Upper lobe of right lung (tissue), 1 donor: ENCODE data around the gene MIER2. TPM values are rescaled to one million over a fixed set of nuclear protein-coding genes. Genes with fewer than 3 reads are reported as not detected.

Experiments
- ATAC-seq: fragments of 200-7000 bp; cut with Tn5 transposase; one replicate; pipeline ENCODE4 v1.9.1; 2020; ENCODE audit warnings: mild to moderate bottlenecking, moderate library complexity
- DNase-seq: peaks from one replicate; pipeline ENCODE4 v3.0.0-alpha.2; 2020
- H3K27ac ChIP-seq: fragments of 200-600 bp; one replicate; pipeline ENCODE4 v1.8.0; 2022
- H3K27me3 ChIP-seq: fragments of 200-600 bp; one replicate; pipeline ENCODE4 v1.8.0; 2022; ENCODE audit warnings: mild to moderate bottlenecking
- H3K36me3 ChIP-seq: fragments of 200-600 bp; one replicate; pipeline ENCODE4 v1.8.0; 2022
- H3K4me1 ChIP-seq: fragments of 200-600 bp; one replicate; pipeline ENCODE4 v1.8.0; 2022
- H3K4me3 ChIP-seq: fragments of 200-600 bp; one replicate; pipeline ENCODE4 v1.8.0; 2022; ENCODE audit warnings: mild to moderate bottlenecking
- H3K9me3 ChIP-seq: fragments of 200-600 bp; one replicate; pipeline ENCODE4 v1.8.0; 2022
- CTCF ChIP-seq: fragments of 200-600 bp; IDR thresholded peaks from one replicate; pipeline ENCODE4 v1.8.0; 2022; ENCODE audit warnings: antibody characterized with exemption
- intact Hi-C: fragments of 100-400 bp; cut with DNase I; formaldehyde crosslinking; loops from one replicate; pipeline ENCODE4 v1.11.0; 2022
- total RNA-seq: library from RNA; stranded (reverse); fragmentation: NEBNext Ultra II Directional; extraction: Animal tissue kit (Norgen Biotek cat#: 25700); gene quantifications from one replicate; pipeline ENCODE4 v1.2.1, GENCODE V29; 2021
- donor health status: DM: no; HTN: yes; CAD: no; lungs with severe emphysema.

MIER2 gene
- total RNA-seq, 1 donor from 2014 or later, result 43.1 TPM

GRCh38 chr19:318509-318774 is 26.2 kb downstream of the MIER2 start:
- H3K36me3 ChIP-seq, result peaks cover 45% of the 10 kb centered on the region
- no peaks in the 10 kb centered on the region for H3K9me3 ChIP-seq
- H3K27ac ChIP-seq, result no peak overlapping the region
- ATAC-seq (no peak), DNase-seq (no peak)
- no peak overlapping the region for H3K4me3 ChIP-seq
- intact Hi-C loops, result no loop called here
- TF ChIP-seq CTCF, result no peak
- H3K27me3 ChIP-seq, result no peaks in the 10 kb centered on the region
- H3K4me1 ChIP-seq, result no peaks in the 10 kb centered on the region

GRCh38 chr19:317710-318508 is 26.7 kb downstream of the MIER2 start:
- Histone ChIP-seq H3K36me3 (peaks cover 50% of the 10 kb centered on the region), H3K4me1 (no peaks in the 10 kb centered on the region), H3K27me3 (no peaks in the 10 kb centered on the region), H3K4me3 (no peak overlapping the region), H3K27ac (no peak overlapping the region), H3K9me3 (no peaks in the 10 kb centered on the region)
- DNase-seq (no peak), ATAC-seq (no peak)
- intact Hi-C loops, result no loop called here
- no peak for TF ChIP-seq CTCF

GRCh38 chr19:315811-316210 is 28.8 kb downstream of the MIER2 start:
- H3K36me3 ChIP-seq, result peaks cover 51% of the 10 kb centered on the region
- TF ChIP-seq CTCF, result no peak
- intact Hi-C loops, result no loop called here
- ATAC-seq (no peak), DNase-seq (no peak)
- peak overlapping the region; percentile 58 for H3K27ac ChIP-seq
- no peaks in the 10 kb centered on the region for H3K9me3 ChIP-seq
- H3K4me3 ChIP-seq, result no peak overlapping the region
- H3K27me3 ChIP-seq, result no peaks in the 10 kb centered on the region
- no peaks in the 10 kb centered on the region for H3K4me1 ChIP-seq

GRCh38 chr19:313988-314815 is 30.4 kb downstream of the MIER2 start:
- DNase-seq (peak; percentile 60), ATAC-seq (no peak)
- TF ChIP-seq CTCF, result no peak
- intact Hi-C loops, result no loop called here
- H3K27me3 ChIP-seq, result no peaks in the 10 kb centered on the region
- peak overlapping the region; percentile 73 for H3K27ac ChIP-seq
- H3K9me3 ChIP-seq, result no peaks in the 10 kb centered on the region
- H3K4me3 ChIP-seq, result no peak overlapping the region
- no peaks in the 10 kb centered on the region for H3K4me1 ChIP-seq
- peaks cover 45% of the 10 kb centered on the region for H3K36me3 ChIP-seq

GRCh38 chr19:313169-313987 is 31.2 kb downstream of the MIER2 start:
- Histone ChIP-seq H3K4me3 (no peak overlapping the region), H3K36me3 (peaks cover 52% of the 10 kb centered on the region), H3K9me3 (no peaks in the 10 kb centered on the region), H3K27ac (peak overlapping the region; percentile 73), H3K27me3 (no peaks in the 10 kb centered on the region), H3K4me1 (no peaks in the 10 kb centered on the region)
- ATAC-seq, result no peak
- DNase-seq, result peak; percentile 64
- no peak for TF ChIP-seq CTCF
- intact Hi-C loops, result no loop called here
